ENCODE measurements around the gene GALP.

GRCh38 chr19:56149656-56150038 lies 26.2 kb upstream of the GALP start:
- no peak for TF ChIP-seq CTCF (IDR thresholded peaks at IDR 0.05 in 8 of 11, conservative IDR thresholded peaks at IDR 0.05 in 3 of 11)
- no peak for TF ChIP-seq POLR2A (IDR thresholded peaks at IDR 0.05)

Data from spleen (tissue), 7 donors.